CD4-positive, CD25-positive, alpha-beta regulatory T cell (primary cell): ENCODE measurements around the gene SLC29A1. TPM values are rescaled to one million over a fixed set of nuclear protein-coding genes. Genes with fewer than 3 reads are reported as not detected.

Source experiments
- ATAC-seq, 2 donors: fragments of 150-1000 bp; cut with Tn5 transposase; one replicate each; pipeline ENCODE4 v1.10.0; 2021; ENCODE audit warnings: low read depth in 2 of 2, moderate number of reproducible peaks in 2 of 2, moderate library complexity in 1 of 2
- DNase-seq, 3 donors: peaks; one replicate each; pipeline versions ENCODE4 v3.0.0 to v3.0.0-alpha.2; 2012 to 2022; ENCODE audit warnings: mixed read lengths in 1 of 3
- H3K27ac ChIP-seq: one replicate; pipeline ENCODE4 v1.7.0; 2013; ENCODE audit warnings: mild to moderate bottlenecking, low read length; ENCODE audit not compliant: insufficient read depth, poor library complexity, severe bottlenecking
- H3K27me3 ChIP-seq: one replicate; pipeline ENCODE4 v1.7.0; 2013; ENCODE audit warnings: low read length; ENCODE audit not compliant: control insufficient read depth, insufficient read depth
- H3K36me3 ChIP-seq: one replicate; pipeline ENCODE4 v1.7.0; 2013; ENCODE audit warnings: mild to moderate bottlenecking, low read length, moderate library complexity; ENCODE audit not compliant: control insufficient read depth, insufficient read depth
- H3K4me1 ChIP-seq: 2 replicates; pipeline ENCODE4 v1.7.0; 2013; ENCODE audit warnings: mild to moderate bottlenecking, low read length; ENCODE audit not compliant: insufficient read depth, control insufficient read depth, poor library complexity, severe bottlenecking
- H3K4me3 ChIP-seq: one replicate; pipeline ENCODE4 v1.7.0; 2013; ENCODE audit warnings: low read depth, mild to moderate bottlenecking, low read length, moderate library complexity
- H3K9me3 ChIP-seq, 2 experiments: 1 replicate in 1 of 2; 2 replicates in 1 of 2; pipeline ENCODE4 v1.7.0; 2013; ENCODE audit warnings: low read length in 2 of 2, mild to moderate bottlenecking in 1 of 2, moderate library complexity in 1 of 2; ENCODE audit not compliant: control insufficient read depth in 2 of 2
- H3K27ac Mint-ChIP-seq, 3 donors: one replicate each; pipeline ENCODE4 v1.8.0; 2020 to 2022; ENCODE audit warnings: mild to moderate bottlenecking in 3 of 3, mixed read lengths in 3 of 3, moderate library complexity in 2 of 3
- H3K27me3 Mint-ChIP-seq: one replicate; pipeline ENCODE4 v1.8.0; 2022; ENCODE audit warnings: mild to moderate bottlenecking, mixed read lengths
- H3K36me3 Mint-ChIP-seq: one replicate; pipeline ENCODE4 v1.8.0; 2020; ENCODE audit warnings: mixed read lengths
- H3K4me1 Mint-ChIP-seq, 4 donors: one replicate each; pipeline ENCODE4 v1.8.0; 2020 to 2022; ENCODE audit warnings: mixed read lengths in 4 of 4, mild to moderate bottlenecking in 1 of 4
- H3K4me3 Mint-ChIP-seq, 4 donors: one replicate each; pipeline ENCODE4 v1.8.0; 2020 to 2022; ENCODE audit warnings: mild to moderate bottlenecking in 4 of 4, mixed read lengths in 4 of 4, moderate library complexity in 3 of 4
- H3K9me3 Mint-ChIP-seq, 7 donors: one replicate each; pipeline ENCODE4 v1.8.0; 2020 to 2022; ENCODE audit warnings: mixed read lengths in 7 of 7, mild to moderate bottlenecking in 3 of 7, moderate library complexity in 2 of 7
- polyA plus RNA-seq, 4 donors: library from polyadenylated mRNA; unstranded; fragments of 300-500 nt; fragmentation: Illumina TruSeq; gene quantifications; one replicate each; pipeline ENCODE4 v1.2.3, GENCODE V29; 2021
- total RNA-seq: library from RNA; stranded (reverse); gene quantifications from one replicate; pipeline ENCODE4 v1.2.3, GENCODE V29; 2022

The SLC29A1 gene
- total and polyA plus RNA-seq, 5 donors from 2014 or later = 2.6 to 6.1 (median 3.6) TPM

DNA sequence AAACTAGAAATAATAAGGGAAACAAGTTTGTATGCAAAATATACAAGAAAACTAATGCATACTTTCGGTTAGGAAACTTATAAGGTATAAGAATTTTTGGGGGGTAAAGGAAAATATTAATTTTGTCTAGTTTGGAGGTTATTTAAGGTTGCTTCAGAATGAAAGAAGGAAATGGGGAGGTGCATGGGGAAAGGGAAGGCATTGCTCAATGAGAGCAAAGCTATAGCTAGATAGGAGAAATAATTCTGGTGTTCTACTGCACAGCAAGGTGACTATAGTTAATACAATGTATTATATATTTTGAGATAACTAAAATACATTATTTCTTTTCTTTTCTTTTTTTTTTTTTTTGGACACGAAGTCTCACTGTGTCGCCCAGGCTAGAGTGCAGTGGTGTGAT lies 12.1 kb upstream of the SLC29A1 start:
- no peak for DNase-seq
- no peaks in the 10 kb centered on the region for H3K9me3 ChIP-seq
- no peaks in the 10 kb centered on the region for H3K36me3 ChIP-seq
- H3K27me3 ChIP-seq = no peaks in the 10 kb centered on the region
- ATAC-seq = no peak
- peaks cover 12% of the 10 kb centered on the region for H3K27me3 Mint-ChIP-seq
- no peaks in the 10 kb centered on the region for H3K4me1 ChIP-seq
- H3K27ac Mint-ChIP-seq = no peak overlapping the region
- H3K9me3 Mint-ChIP-seq = peaks cover 0 to 1% (median 0%) of the 10 kb centered on the region in 7 donors
- no peak overlapping the region for H3K4me3 ChIP-seq
- no peaks in the 10 kb centered on the region for H3K4me1 Mint-ChIP-seq
- no peaks in the 10 kb centered on the region for H3K36me3 Mint-ChIP-seq
- no peak overlapping the region for H3K4me3 Mint-ChIP-seq
- H3K27ac ChIP-seq = no peak overlapping the region

GRCh38 chr6:44214307-44214706 lies 9.1 kb upstream of the SLC29A1 start:
- H3K9me3 Mint-ChIP-seq = peaks cover 0 to 2% (median 0%) of the 10 kb centered on the region in 7 donors
- no peaks in the 10 kb centered on the region for H3K36me3 Mint-ChIP-seq
- Histone ChIP-seq H3K36me3 (no peaks in the 10 kb centered on the region), H3K27me3 (no peaks in the 10 kb centered on the region), H3K27ac (no peak overlapping the region), H3K4me1 (peaks cover 4% of the 10 kb centered on the region), H3K4me3 (no peak overlapping the region), H3K9me3 (no peaks in the 10 kb centered on the region)
- peaks cover 7% of the 10 kb centered on the region for H3K27me3 Mint-ChIP-seq
- no peak for DNase-seq
- H3K27ac Mint-ChIP-seq = no peak overlapping the region
- no peak for ATAC-seq
- H3K4me1 Mint-ChIP-seq = peaks cover 0 to 8% (median 0%) of the 10 kb centered on the region in 4 donors
- no peak overlapping the region for H3K4me3 Mint-ChIP-seq

DNA sequence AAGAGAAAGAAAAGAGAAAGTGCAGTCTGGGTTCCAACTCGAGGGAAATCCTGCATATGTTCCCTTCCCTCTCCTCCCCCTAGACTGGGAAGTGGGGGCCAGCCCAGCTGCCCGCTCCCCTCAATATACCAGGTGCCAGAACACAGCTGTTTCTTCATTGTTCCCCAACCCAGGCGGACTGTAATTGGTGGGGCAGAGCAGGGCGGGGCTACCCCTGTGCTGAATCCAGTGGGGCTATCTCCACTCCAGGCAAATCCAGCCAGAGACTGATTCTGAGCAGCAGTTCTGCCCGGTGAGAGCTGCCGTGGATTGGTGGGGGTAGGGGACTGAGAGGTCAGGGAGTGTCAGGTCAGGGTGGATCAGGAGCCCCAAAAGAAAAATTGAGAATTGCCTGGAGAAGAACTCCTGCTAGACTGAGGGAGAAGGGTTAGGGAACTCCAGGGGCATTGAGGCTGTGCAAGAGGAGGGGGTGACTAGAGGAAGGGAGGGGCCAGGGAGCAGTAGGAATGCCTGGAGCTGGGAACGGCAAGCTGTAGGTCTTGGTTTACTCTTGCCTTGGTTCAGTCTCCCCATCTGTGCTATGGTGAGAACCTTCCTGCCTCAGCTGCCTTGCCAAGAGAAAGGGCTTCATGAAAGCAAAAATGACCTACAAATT lies 6.6 kb upstream of the SLC29A1 start, which contains the start of gene MYMX:
Gene MYMX (plus strand): TSS at position 250 of the 655 bp plus-strand sequence. CDS start 546 bp downstream, outside the sequence.
- Mint-ChIP-seq H3K4me1 (peaks cover 0 to 23% (median 6%) of the 10 kb centered on the region in 4 donors), H3K27ac (no peak within 1 kb of the TSS), H3K9me3 (peaks cover 0 to 2% (median 0%) of the 10 kb centered on the region in 7 donors), H3K27me3 (peaks cover 6% of the 10 kb centered on the region), H3K4me3 (peak within 1 kb of the TSS in 1 of 4 donors; percentile 67), H3K36me3 (no peaks in the 10 kb centered on the region)
- DNase-seq = no peak
- Histone ChIP-seq H3K27ac (no peak within 1 kb of the TSS), H3K36me3 (no peaks in the 10 kb centered on the region), H3K9me3 (no peaks in the 10 kb centered on the region), H3K27me3 (no peaks in the 10 kb centered on the region), H3K4me3 (no peak within 1 kb of the TSS), H3K4me1 (peaks cover 12% of the 10 kb centered on the region)
- ATAC-seq = no peak

DNA sequence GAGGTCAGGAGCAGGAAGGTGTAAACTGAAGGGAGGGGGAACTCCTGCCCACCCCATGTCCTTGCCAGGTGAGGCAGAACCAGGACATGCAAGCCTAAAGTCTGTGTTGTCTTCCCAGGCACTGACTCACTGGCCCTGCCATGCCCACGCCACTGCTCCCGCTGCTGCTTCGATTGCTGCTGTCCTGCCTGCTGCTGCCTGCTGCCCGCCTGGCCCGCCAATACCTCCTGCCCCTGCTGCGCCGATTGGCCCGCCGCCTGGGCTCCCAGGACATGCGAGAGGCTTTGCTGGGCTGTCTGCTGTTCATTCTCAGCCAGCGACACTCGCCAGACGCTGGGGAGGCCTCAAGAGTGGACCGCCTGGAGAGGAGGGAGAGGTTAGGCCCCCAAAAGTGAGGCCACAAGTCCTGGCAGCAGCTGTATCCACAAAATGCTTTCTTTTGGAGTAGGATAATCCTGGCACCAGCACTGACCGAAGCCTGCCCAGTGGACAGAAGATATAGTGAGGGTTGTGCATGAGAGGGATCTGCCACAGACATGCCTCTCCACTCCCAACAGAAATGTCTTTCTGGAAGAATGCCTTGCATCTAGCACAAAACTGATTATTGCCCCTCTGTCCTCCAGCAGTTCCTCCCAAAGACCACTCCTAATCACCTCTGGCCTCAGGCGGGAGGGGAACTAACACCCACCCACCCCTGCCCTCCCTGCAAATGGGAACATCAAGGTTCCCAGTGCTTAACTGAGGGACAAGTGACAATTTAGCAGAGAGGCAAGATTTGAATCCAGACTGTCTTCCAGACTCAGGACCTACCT lies 5.9 kb upstream of the SLC29A1 start:
- peaks cover 0 to 23% (median 7%) of the 10 kb centered on the region in 4 donors for H3K4me1 Mint-ChIP-seq
- no peak overlapping the region for H3K27ac Mint-ChIP-seq
- ATAC-seq (no peak), DNase-seq (no peak)
- H3K9me3 Mint-ChIP-seq = peaks cover 0 to 2% (median 0%) of the 10 kb centered on the region in 7 donors
- H3K4me3 ChIP-seq = no peak overlapping the region
- H3K27ac ChIP-seq = no peak overlapping the region
- H3K9me3 ChIP-seq = no peaks in the 10 kb centered on the region
- no peaks in the 10 kb centered on the region for H3K36me3 Mint-ChIP-seq
- H3K27me3 ChIP-seq = no peaks in the 10 kb centered on the region
- peak overlapping the region in 1 of 4 donors; percentile 67 for H3K4me3 Mint-ChIP-seq
- peaks cover 16% of the 10 kb centered on the region for H3K4me1 ChIP-seq
- no peaks in the 10 kb centered on the region for H3K36me3 ChIP-seq
- peaks cover 7% of the 10 kb centered on the region for H3K27me3 Mint-ChIP-seq

DNA sequence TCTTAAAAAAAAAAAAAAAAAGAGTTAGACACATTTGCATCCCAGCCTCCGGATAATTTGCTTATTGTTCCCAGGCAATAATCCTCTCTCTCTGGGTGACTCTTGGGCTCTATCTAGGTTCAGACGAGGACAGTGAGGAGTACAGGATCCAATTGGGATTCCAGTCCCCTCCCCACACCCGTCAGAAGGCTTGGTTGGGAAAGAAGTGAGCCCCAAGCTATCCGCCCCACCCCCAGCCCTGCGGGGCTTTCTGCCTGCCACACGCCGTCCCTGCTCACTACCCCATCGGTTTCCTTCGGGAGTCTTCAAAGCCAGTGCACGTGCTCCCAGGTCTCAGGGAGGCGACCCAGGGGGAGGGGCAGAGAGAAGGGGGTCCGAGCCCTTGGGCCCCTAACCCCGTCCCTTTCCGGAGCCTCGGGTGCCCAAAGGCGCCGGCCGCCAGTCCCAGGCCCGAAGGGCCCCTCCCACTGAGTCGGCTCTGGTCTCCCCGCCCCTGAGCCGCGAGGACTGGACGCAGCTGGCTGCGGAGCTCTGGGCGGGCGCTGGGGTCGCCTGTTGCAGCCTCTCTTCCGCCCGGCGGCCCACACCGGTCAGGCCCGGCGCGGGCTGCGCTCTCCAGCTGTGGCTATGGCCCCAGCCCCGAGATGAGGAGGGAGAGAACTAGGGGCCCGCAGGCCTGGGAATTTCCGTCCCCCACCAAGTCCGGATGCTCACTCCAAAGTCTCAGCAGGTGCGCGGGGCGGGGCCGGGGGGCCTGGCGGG lies 4.2 kb upstream of the SLC29A1 start:
- no peak overlapping the region for H3K4me3 ChIP-seq
- no peak for ATAC-seq
- Mint-ChIP-seq H3K9me3 (peaks cover 0 to 3% (median 0%) of the 10 kb centered on the region in 7 donors), H3K4me3 (peak overlapping the region in 1 of 4 donors; percentile 47), H3K4me1 (peaks cover 0 to 34% (median 10%) of the 10 kb centered on the region in 4 donors), H3K27me3 (peaks cover 13% of the 10 kb centered on the region), H3K27ac (no peak overlapping the region), H3K36me3 (no peaks in the 10 kb centered on the region)
- no peaks in the 10 kb centered on the region for H3K9me3 ChIP-seq
- H3K36me3 ChIP-seq = no peaks in the 10 kb centered on the region
- H3K4me1 ChIP-seq = peaks cover 30% of the 10 kb centered on the region
- no peak overlapping the region for H3K27ac ChIP-seq
- peak in 1 of 3 donors; percentile 18 for DNase-seq
- no peaks in the 10 kb centered on the region for H3K27me3 ChIP-seq

GRCh38 chr6:44219815-44220784 lies 3.3 kb upstream of the SLC29A1 start:
- ATAC-seq (no peak), DNase-seq (no peak)
- Histone ChIP-seq H3K36me3 (no peaks in the 10 kb centered on the region), H3K27ac (no peak overlapping the region), H3K4me1 (peaks cover 32% of the 10 kb centered on the region), H3K4me3 (no peak overlapping the region), H3K9me3 (no peaks in the 10 kb centered on the region), H3K27me3 (no peaks in the 10 kb centered on the region)
- Mint-ChIP-seq H3K9me3 (peaks cover 0 to 3% (median 0%) of the 10 kb centered on the region in 7 donors), H3K4me3 (peak overlapping the region in 2 of 4 donors; percentile 41 to 43), H3K27ac (no peak overlapping the region), H3K27me3 (peaks cover 13% of the 10 kb centered on the region), H3K36me3 (no peaks in the 10 kb centered on the region), H3K4me1 (peaks cover 0 to 40% (median 12%) of the 10 kb centered on the region in 4 donors)
